Cardiac muscle cell (in vitro differentiated cells and primary cell): ENCODE measurements around the gene RPP25L. TPM values are rescaled to one million over a fixed set of nuclear protein-coding genes. Genes with fewer than 3 reads are reported as not detected.

Experiments used
- DNase-seq, 2 donors: peaks; one replicate each; pipeline versions ENCODE4 v3.0.0 to v3.0.0-alpha.2; 2010 to 2017; ENCODE audit warnings: low read depth in 1 of 2, low spot score in 1 of 2
- H3K27ac ChIP-seq: fragments of 200-600 bp; sonication (generic); 2 replicates; pipeline ENCODE4 v1.5.1; 2016
- H3K27me3 ChIP-seq: fragments of 200-600 bp; sonication (generic); 2 replicates; pipeline ENCODE4 v1.6.0; 2016; ENCODE audit warnings: control low read depth
- H3K36me3 ChIP-seq: fragments of 200-600 bp; sonication (generic); 2 replicates; pipeline ENCODE4 v1.5.1; 2016; ENCODE audit warnings: control low read depth
- H3K4me1 ChIP-seq: fragments of 200-600 bp; sonication (generic); 2 replicates; pipeline ENCODE4 v1.8.1; 2017; ENCODE audit warnings: low read depth, mild to moderate bottlenecking, mixed run types
- H3K4me3 ChIP-seq: fragments of 200-600 bp; sonication (generic); 2 replicates; pipeline ENCODE4 v1.5.1; 2016; ENCODE audit warnings: mild to moderate bottlenecking
- H3K9me3 ChIP-seq: fragments of 200-600 bp; sonication (generic); 2 replicates; pipeline ENCODE4 v1.5.1; 2017; ENCODE audit warnings: low read depth, mild to moderate bottlenecking, control low read depth
- CTCF ChIP-seq: IDR thresholded peaks from 2 replicates; pipeline ENCODE4 v1.5.1; 2012; ENCODE audit warnings: low read depth, mild to moderate bottlenecking, low read length
- polyA plus RNA-seq: library from polyadenylated mRNA; unstranded; fragments of >200 nt; fragmentation: Nextera tagmentation; extraction: Ambion mirVana; gene quantifications from 2 replicates; pipeline ENCODE4 v1.2.1, GENCODE V29; 2016
- total RNA-seq: library from RNA; depleted of rRNA; stranded (reverse); fragments of >200 nt; gene quantifications from 2 replicates; pipeline ENCODE4 v1.2.3, GENCODE V29; 2016

RPP25L gene
- total and polyA plus RNA-seq, 2 experiments from 2014 or later: 68.4 to 84.3 TPM

- Histone ChIP-seq H3K27me3 (no peaks in the 10 kb centered on the region), H3K4me3 (no peak overlapping the region), H3K9me3 (no peaks in the 10 kb centered on the region), H3K4me1 (peaks cover 24% of the 10 kb centered on the region), H3K27ac (no peak overlapping the region), H3K36me3 (no peaks in the 10 kb centered on the region)
- DNase-seq: peak in 1 of 2 donors; percentile 38
- TF ChIP-seq CTCF: no peak
Measured at GRCh38 chr9:34570376-34570775, 41.5 kb downstream of the RPP25L start.

GRCh38 chr9:34568774-34569173, 43.1 kb downstream of the RPP25L start:
- TF ChIP-seq CTCF: no peak
- Histone ChIP-seq H3K4me1 (peaks cover 26% of the 10 kb centered on the region), H3K36me3 (no peaks in the 10 kb centered on the region), H3K27ac (no peak overlapping the region), H3K4me3 (no peak overlapping the region), H3K9me3 (no peaks in the 10 kb centered on the region), H3K27me3 (no peaks in the 10 kb centered on the region)
- DNase-seq: no peak

GRCh38 chr9:34568133-34568532, 43.8 kb downstream of the RPP25L start:
- H3K4me1 ChIP-seq: peaks cover 26% of the 10 kb centered on the region
- H3K9me3 ChIP-seq: no peaks in the 10 kb centered on the region
- H3K27ac ChIP-seq: no peak overlapping the region
- H3K27me3 ChIP-seq: no peaks in the 10 kb centered on the region
- no peak for TF ChIP-seq CTCF
- H3K36me3 ChIP-seq: no peaks in the 10 kb centered on the region
- no peak for DNase-seq
- no peak overlapping the region for H3K4me3 ChIP-seq

- Histone ChIP-seq H3K27me3 (no peaks in the 10 kb centered on the region), H3K27ac (no peak overlapping the region), H3K4me3 (no peak overlapping the region), H3K9me3 (no peaks in the 10 kb centered on the region), H3K4me1 (peaks cover 26% of the 10 kb centered on the region), H3K36me3 (no peaks in the 10 kb centered on the region)
- no peak for TF ChIP-seq CTCF
- no peak for DNase-seq
Measured at GRCh38 chr9:34566972-34567371, 44.9 kb downstream of the RPP25L start.

GRCh38 chr9:34566322-34566721, 45.6 kb downstream of the RPP25L start:
- no peaks in the 10 kb centered on the region for H3K9me3 ChIP-seq
- TF ChIP-seq CTCF: no peak
- peaks cover 26% of the 10 kb centered on the region for H3K4me1 ChIP-seq
- H3K27me3 ChIP-seq: no peaks in the 10 kb centered on the region
- H3K4me3 ChIP-seq: no peak overlapping the region
- no peaks in the 10 kb centered on the region for H3K36me3 ChIP-seq
- no peak overlapping the region for H3K27ac ChIP-seq
- no peak for DNase-seq

GRCh38 chr9:34565856-34566255, 46.0 kb downstream of the RPP25L start:
- H3K27ac ChIP-seq: no peak overlapping the region
- no peaks in the 10 kb centered on the region for H3K27me3 ChIP-seq
- H3K4me1 ChIP-seq: peaks cover 26% of the 10 kb centered on the region
- no peak for TF ChIP-seq CTCF
- H3K36me3 ChIP-seq: no peaks in the 10 kb centered on the region
- H3K4me3 ChIP-seq: no peak overlapping the region
- no peaks in the 10 kb centered on the region for H3K9me3 ChIP-seq
- no peak for DNase-seq
